Thyroid gland (tissue), 4 donors: ENCODE data around the gene AHSG. TPM values are rescaled to one million over a fixed set of nuclear protein-coding genes. Genes with fewer than 3 reads are reported as not detected.

Experiments
- DNase-seq, 2 donors: peaks; one replicate each; pipeline ENCODE4 v3.0.0-alpha.2; 2019
- H3K27ac ChIP-seq, 3 donors: fragments of 200-600 bp; sonication (generic); 1 replicate in 2 of 3; 2 replicates in 1 of 3; pipeline ENCODE4 v1.5.1; 2016 to 2019; ENCODE audit warnings: mild to moderate bottlenecking in 1 of 3, moderate library complexity in 1 of 3
- H3K27me3 ChIP-seq: fragments of 200-600 bp; sonication (generic); one replicate; pipeline ENCODE4 v1.5.1; 2019
- H3K36me3 ChIP-seq, 2 donors: fragments of 200-600 bp; sonication (generic); one replicate each; pipeline ENCODE4 v1.5.1; 2016 to 2019
- H3K4me1 ChIP-seq, 2 donors: fragments of 200-600 bp; sonication (generic); one replicate each; pipeline ENCODE4 v1.5.1; 2017 to 2019
- H3K4me3 ChIP-seq, 3 donors: fragments of 200-600 bp; sonication (generic); replicated peaks in 1 of 3; 1 replicate in 2 of 3; 2 replicates in 1 of 3; pipeline ENCODE4 v1.5.1; 2016; ENCODE audit warnings: mild to moderate bottlenecking in 1 of 3
- H3K9me3 ChIP-seq: fragments of 200-600 bp; sonication (generic); one replicate; pipeline ENCODE4 v1.5.1; 2017
- POLR2A ChIP-seq, 2 donors: fragments of 450-650 bp; IDR thresholded peaks; one replicate each; pipeline ENCODE4 v1.6.1; 2017; ENCODE audit warnings: antibody characterized with exemption in 2 of 2, mild to moderate bottlenecking in 2 of 2, moderate library complexity in 1 of 2
- WGBS, 2 donors: methylation state at CpG; one replicate each; pipeline ENCODE4 v1.1.5; 2017; 5-methylcytosine and 5-hydroxymethylcytosine counted together
- intact Hi-C: fragments of 100-400 bp; cut with DNase I; formaldehyde crosslinking; loops from one replicate; pipeline ENCODE4 v1.15.1; 2023
- total RNA-seq, 4 donors: library from RNA; depleted of rRNA; stranded (reverse); fragments of >200 nt; gene quantifications; one replicate each; pipeline ENCODE4 v1.2.3, GENCODE V29; 2016
- TF ChIP-seq, protein P1 (sequence below), 6 experiments: fragments of 200-600 bp in 3 of 6; fragments of 450-650 bp in 3 of 6; sonication (generic) in 3 of 6; IDR thresholded peaks; one replicate each; pipeline ENCODE4 v1.5.1; 2016 to 2019; ENCODE audit warnings: antibody characterized with exemption in 6 of 6, mild to moderate bottlenecking in 2 of 6, inconsistent platforms in 1 of 6, moderate library complexity in 1 of 6

Gene AHSG
- total RNA-seq, 4 donors from 2014 or later: not detected

GRCh38 chr3:186622651-186623310 lies 9.9 kb downstream of the AHSG start:
- TF ChIP-seq POLR2A (IDR thresholded peaks at IDR 0.05): no peak
- TF ChIP-seq, protein P1, sequence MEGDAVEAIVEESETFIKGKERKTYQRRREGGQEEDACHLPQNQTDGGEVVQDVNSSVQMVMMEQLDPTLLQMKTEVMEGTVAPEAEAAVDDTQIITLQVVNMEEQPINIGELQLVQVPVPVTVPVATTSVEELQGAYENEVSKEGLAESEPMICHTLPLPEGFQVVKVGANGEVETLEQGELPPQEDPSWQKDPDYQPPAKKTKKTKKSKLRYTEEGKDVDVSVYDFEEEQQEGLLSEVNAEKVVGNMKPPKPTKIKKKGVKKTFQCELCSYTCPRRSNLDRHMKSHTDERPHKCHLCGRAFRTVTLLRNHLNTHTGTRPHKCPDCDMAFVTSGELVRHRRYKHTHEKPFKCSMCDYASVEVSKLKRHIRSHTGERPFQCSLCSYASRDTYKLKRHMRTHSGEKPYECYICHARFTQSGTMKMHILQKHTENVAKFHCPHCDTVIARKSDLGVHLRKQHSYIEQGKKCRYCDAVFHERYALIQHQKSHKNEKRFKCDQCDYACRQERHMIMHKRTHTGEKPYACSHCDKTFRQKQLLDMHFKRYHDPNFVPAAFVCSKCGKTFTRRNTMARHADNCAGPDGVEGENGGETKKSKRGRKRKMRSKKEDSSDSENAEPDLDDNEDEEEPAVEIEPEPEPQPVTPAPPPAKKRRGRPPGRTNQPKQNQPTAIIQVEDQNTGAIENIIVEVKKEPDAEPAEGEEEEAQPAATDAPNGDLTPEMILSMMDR (IDR thresholded peaks at IDR 0.05): no peak
- Histone ChIP-seq H3K27me3 (no peaks in the 10 kb centered on the region), H3K4me3 (no peak overlapping the region), H3K27ac (no peak overlapping the region), H3K4me1 (no peaks in the 10 kb centered on the region), H3K36me3 (no peaks in the 10 kb centered on the region), H3K9me3 (no peaks in the 10 kb centered on the region)
- no peak for DNase-seq
- 49 to 62% methylated on average over 2 of the region's 2 CpGs for WGBS, 2 donors
- intact Hi-C loops: no loop called here

- DNase-seq: no peak
- Histone ChIP-seq H3K27ac (no peak overlapping the region), H3K9me3 (no peaks in the 10 kb centered on the region), H3K27me3 (no peaks in the 10 kb centered on the region), H3K4me1 (no peaks in the 10 kb centered on the region), H3K4me3 (no peak overlapping the region), H3K36me3 (no peaks in the 10 kb centered on the region)
- intact Hi-C loops: no loop called here
- 82 to 83% methylated on average over 4 of the region's 4 CpGs for WGBS, 2 donors
- TF ChIP-seq POLR2A (IDR thresholded peaks at IDR 0.05): no peak
- TF ChIP-seq, protein P1 (IDR thresholded peaks at IDR 0.05): no peak
Measured at GRCh38 chr3:186624598-186624997, 11.7 kb downstream of the AHSG start.

DNA sequence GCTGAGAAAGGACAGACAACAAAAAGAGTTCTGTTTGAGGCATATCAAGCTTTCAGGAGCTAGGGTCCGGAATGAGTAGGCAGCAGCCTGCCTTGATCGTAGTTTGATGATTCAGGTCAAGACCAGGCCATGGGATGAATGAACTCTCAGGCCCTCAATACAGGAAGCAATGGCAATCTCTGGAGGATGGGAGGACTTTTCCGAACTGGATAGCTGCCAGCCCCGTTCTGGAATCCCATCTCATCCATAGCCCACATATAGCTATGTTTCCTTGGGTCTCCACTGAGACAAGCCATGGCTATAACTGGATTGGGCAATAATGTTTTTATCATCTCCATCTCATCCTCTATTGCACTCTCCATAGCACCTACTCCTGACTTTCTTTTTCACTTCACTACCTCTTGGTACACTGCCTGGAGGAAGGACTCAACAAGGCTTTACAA lies 12.8 kb downstream of the AHSG start:
- H3K36me3 ChIP-seq: no peaks in the 10 kb centered on the region
- H3K27ac ChIP-seq: no peak overlapping the region
- no peaks in the 10 kb centered on the region for H3K27me3 ChIP-seq
- H3K4me3 ChIP-seq: no peak overlapping the region
- intact Hi-C loops: no loop called here
- no peak for TF ChIP-seq POLR2A (IDR thresholded peaks at IDR 0.05)
- TF ChIP-seq, protein P1 (IDR thresholded peaks at IDR 0.05): no peak
- WGBS, 2 donors: 64 to 70% methylated on average over 4 of the region's 4 CpGs
- no peaks in the 10 kb centered on the region for H3K4me1 ChIP-seq
- no peak for DNase-seq
- no peaks in the 10 kb centered on the region for H3K9me3 ChIP-seq

DNA sequence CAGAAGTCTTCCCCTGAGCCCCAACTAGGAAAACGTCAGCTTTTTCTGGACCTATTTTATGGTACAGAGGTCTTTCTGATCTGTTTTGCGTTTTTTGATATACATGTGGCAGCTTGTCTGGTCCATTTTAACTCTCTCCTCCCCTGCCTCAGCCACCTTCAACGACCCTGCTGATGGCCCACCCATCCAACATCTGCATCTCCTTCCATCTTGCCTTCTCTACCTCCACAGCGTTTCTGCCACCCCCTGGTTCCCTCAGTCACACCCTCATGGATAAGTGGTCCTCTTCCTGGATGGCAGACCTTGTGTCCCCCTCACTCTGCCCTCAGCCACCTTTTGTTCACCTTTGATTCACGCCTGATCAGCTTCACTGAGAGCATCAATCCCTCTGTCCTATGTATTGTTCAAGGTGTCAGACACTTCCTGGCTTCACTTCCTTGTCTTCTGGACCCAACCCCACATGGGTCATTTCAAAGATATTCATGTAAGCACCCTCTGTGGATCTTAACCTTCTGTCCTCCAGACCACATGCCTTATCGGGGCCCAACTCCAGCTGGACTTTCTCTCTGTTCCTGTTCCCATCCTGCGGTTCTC lies 13.5 kb downstream of the AHSG start:
- H3K36me3 ChIP-seq: no peaks in the 10 kb centered on the region
- H3K27ac ChIP-seq: no peak overlapping the region
- H3K4me1 ChIP-seq: no peaks in the 10 kb centered on the region
- no peak for DNase-seq
- 76 to 82% methylated on average over 7 of the region's 7 CpGs for WGBS, 2 donors
- no peak overlapping the region for H3K4me3 ChIP-seq
- H3K9me3 ChIP-seq: no peaks in the 10 kb centered on the region
- H3K27me3 ChIP-seq: no peaks in the 10 kb centered on the region
- TF ChIP-seq POLR2A (IDR thresholded peaks at IDR 0.05): no peak
- TF ChIP-seq, protein P1 (IDR thresholded peaks at IDR 0.05): no peak
- intact Hi-C loops: no loop called here

DNA sequence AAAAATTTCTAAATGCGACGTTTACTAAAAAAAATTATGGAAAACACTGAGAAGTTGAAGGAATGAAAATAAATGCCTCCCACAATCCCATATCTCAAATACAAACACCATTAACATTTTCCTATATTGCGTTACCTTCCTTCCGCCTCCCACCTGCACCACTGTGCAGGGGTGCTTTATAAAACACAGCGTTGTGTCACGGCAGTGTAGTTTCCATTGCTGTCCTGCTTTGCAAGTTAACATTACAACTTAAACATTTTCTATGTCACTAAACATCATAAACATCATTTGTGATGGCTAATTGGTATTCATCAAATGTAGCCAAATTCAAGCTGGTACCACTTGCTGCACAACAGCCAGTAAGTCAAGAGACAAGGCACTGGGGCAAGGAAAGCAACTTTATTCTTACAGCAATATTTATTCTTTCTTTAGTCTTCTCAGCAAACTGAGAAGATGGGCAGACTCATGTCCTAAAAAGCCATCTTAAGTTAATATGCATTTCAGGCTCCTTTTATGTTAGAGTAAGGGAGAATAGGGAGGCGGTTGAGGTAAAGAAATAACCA lies 15.1 kb downstream of the AHSG start:
- H3K27ac ChIP-seq: no peak overlapping the region

More for the DNA sequence above, 15.1 kb downstream of the AHSG start:
- H3K27me3 ChIP-seq: no peaks in the 10 kb centered on the region
- H3K4me1 ChIP-seq: no peaks in the 10 kb centered on the region
- no peaks in the 10 kb centered on the region for H3K36me3 ChIP-seq
- H3K9me3 ChIP-seq: no peaks in the 10 kb centered on the region
- WGBS, 2 donors: 96 to 97% methylated on average over 7 of the region's 7 CpGs
- TF ChIP-seq POLR2A (IDR thresholded peaks at IDR 0.05): no peak
- TF ChIP-seq, protein P1 (IDR thresholded peaks at IDR 0.05): no peak
- no peak for DNase-seq
- intact Hi-C loops: no loop called here
- no peak overlapping the region for H3K4me3 ChIP-seq
